Activated CD4-positive, CD25-positive, alpha-beta regulatory T cell treated with anti-CD3 and anti-CD28 coated beads, Interleukin-2, amount 50 U/mL, for 72 hours (primary cell): ENCODE measurements around the gene CD93.

ENCODE experiments used
- DNase-seq: peaks from one replicate; pipeline ENCODE4 v3.0.0; 2021

The CD93 gene

GRCh38 chr20:23059846-23060245, 26.3 kb downstream of the CD93 start:
- DNase-seq = no peak

GRCh38 chr20:23059001-23059400, 27.1 kb downstream of the CD93 start:
- no peak for DNase-seq

- no peak for DNase-seq
These were observed 27.9 kb downstream of the CD93 start for GRCh38 chr20:23058240-23058639.

GRCh38 chr20:23052904-23053303, 33.2 kb downstream of the CD93 start:
- DNase-seq = no peak

- DNase-seq = no peak
These were observed 35.1 kb downstream of the CD93 start for GRCh38 chr20:23050847-23051627.

GRCh38 chr20:23050076-23050838, 35.9 kb downstream of the CD93 start:
- no peak for DNase-seq

GRCh38 chr20:23049201-23050075, 36.7 kb downstream of the CD93 start, which contains the start of gene THBD:
Gene THBD, minus strand, starts transcription at chr20:23049672. Its CDS starts 168 bp downstream, at chr20:23049504.
- DNase-seq = no peak

- DNase-seq = no peak
These were observed 37.6 kb downstream of the CD93 start for GRCh38 chr20:23048283-23049200.

GRCh38 chr20:23047738-23048214, 38.3 kb downstream of the CD93 start:
- no peak for DNase-seq

- DNase-seq = no peak
These were observed 39.0 kb downstream of the CD93 start for GRCh38 chr20:23047001-23047737.

GRCh38 chr20:23046431-23046830, 39.7 kb downstream of the CD93 start:
- no peak for DNase-seq

GRCh38 chr20:23043376-23043775, 42.7 kb downstream of the CD93 start:
- DNase-seq = no peak

- no peak for DNase-seq
These were observed 43.9 kb downstream of the CD93 start for GRCh38 chr20:23042270-23042669.

- no peak for DNase-seq
These were observed 46.1 kb downstream of the CD93 start for GRCh38 chr20:23039885-23040508.

- no peak for DNase-seq
These were observed 46.8 kb downstream of the CD93 start for GRCh38 chr20:23039136-23039875.

GRCh38 chr20:23037017-23037481, 49.1 kb downstream of the CD93 start:
- DNase-seq = no peak

GRCh38 chr20:23036371-23036770, 49.8 kb downstream of the CD93 start:
- DNase-seq = no peak

- no peak for DNase-seq
These were observed 50.4 kb downstream of the CD93 start for GRCh38 chr20:23035731-23036130.
